Measurements from ENCODE around the gene PNPO.

The PNPO gene

DNA sequence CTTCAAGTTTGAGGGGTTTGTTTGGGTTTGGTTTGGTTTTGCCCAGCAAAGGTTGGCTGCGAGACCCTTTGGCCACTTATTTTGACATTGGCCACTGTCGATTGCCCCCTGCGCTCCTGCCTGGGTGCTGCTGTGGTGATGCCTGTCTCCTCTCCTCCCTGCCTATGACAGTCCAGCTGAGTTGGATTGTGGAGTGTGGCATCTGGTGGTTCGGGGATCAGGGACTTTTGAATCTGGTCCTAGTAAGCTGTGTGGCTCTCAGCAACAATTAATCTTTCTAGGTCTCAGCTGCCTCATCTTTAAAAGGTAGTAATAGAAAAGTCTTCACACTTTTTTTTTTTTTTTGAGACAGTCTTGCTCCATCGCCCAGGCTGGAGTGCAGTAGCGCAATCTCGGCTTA lies 56.7 kb downstream of the PNPO start:
- Histone ChIP-seq H3K9ac (ENCODE audit: low read length) (no peak overlapping the region), H3K36me3 (ENCODE audit: insufficient read depth, low read length) (no peaks in the 10 kb centered on the region), H3K4me3 (ENCODE audit: low read depth, low read length, poor library complexity, severe bottlenecking) (no peak overlapping the region), H3K27ac (ENCODE audit: low read depth, low read length, poor library complexity, severe bottlenecking) (no peak overlapping the region), H3K4me2 (ENCODE audit: low read length) (no peak overlapping the region), H3F3A (ENCODE audit: insufficient read depth, low read length) (no peaks in the 10 kb centered on the region), H3K9me2 (ENCODE audit: low read depth, low read length) (no peaks in the 10 kb centered on the region), H3K4me1 (ENCODE audit: insufficient read depth, low read length, severe bottlenecking) (peaks cover 8% of the 10 kb centered on the region), H3K79me2 (ENCODE audit: insufficient read depth, low read length) (no peaks in the 10 kb centered on the region), H4K20me1 (ENCODE audit: insufficient read depth, low read length) (no peaks in the 10 kb centered on the region), H3K27me3 (ENCODE audit: insufficient read depth, low read length) (no peaks in the 10 kb centered on the region; the same call in 1 of the 2 replicates), H2AFZ (ENCODE audit: low read length) (no peak overlapping the region), H3K9me3 (ENCODE audit: low read length) (no peaks in the 10 kb centered on the region)
- no peak for TF ChIP-seq CTCF (IDR thresholded peaks at IDR 0.05; ENCODE audit: low read length)

Data from OCI-LY1 (cell line).